ENCODE measurements around the gene OSTN. TPM values are rescaled to one million over a fixed set of nuclear protein-coding genes. Genes with fewer than 3 reads are reported as not detected.

The OSTN gene
- total and polyA plus RNA-seq, 8 donors, result 0.70 TPM; not detected in 7

DNA sequence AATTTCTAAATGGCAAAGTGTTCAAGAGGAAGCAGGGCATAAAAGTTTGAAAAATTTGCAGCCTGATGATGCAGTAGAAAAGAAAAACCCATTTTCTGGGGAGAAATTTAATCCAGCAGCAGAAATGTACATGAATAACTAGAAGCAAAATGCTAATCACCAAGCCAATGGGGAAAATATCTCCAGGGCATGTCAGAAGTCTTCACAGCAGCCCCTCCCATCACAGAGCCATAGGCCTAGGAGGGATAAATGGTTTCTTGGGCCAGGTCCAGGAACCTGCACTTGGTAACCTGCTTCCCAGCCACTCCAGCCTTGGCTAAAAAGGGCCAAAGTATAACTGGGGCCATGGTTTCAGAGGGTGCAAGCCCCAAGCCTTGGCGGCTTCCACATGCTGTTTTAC is 22.6 kb downstream of the OSTN start:
- FAIRE-seq, result no peak
- DNase-seq, result no peak
- Histone ChIP-seq H3K36me3 (no peaks in the 10 kb centered on the region), H3K9me3 (no peaks in the 10 kb centered on the region), H3K4me3 (no peak overlapping the region), H3K27me3 (peaks cover 0 to 5% (median 0%) of the 10 kb centered on the region in 4 donors), H3K27ac (no peak overlapping the region), H3K4me1 (no peaks in the 10 kb centered on the region)
- TF ChIP-seq, protein P1, sequence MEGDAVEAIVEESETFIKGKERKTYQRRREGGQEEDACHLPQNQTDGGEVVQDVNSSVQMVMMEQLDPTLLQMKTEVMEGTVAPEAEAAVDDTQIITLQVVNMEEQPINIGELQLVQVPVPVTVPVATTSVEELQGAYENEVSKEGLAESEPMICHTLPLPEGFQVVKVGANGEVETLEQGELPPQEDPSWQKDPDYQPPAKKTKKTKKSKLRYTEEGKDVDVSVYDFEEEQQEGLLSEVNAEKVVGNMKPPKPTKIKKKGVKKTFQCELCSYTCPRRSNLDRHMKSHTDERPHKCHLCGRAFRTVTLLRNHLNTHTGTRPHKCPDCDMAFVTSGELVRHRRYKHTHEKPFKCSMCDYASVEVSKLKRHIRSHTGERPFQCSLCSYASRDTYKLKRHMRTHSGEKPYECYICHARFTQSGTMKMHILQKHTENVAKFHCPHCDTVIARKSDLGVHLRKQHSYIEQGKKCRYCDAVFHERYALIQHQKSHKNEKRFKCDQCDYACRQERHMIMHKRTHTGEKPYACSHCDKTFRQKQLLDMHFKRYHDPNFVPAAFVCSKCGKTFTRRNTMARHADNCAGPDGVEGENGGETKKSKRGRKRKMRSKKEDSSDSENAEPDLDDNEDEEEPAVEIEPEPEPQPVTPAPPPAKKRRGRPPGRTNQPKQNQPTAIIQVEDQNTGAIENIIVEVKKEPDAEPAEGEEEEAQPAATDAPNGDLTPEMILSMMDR (IDR thresholded peaks at IDR 0.05), result no peak
- intact Hi-C loops (cut with DNase I), result no loop called here
- no peak for ATAC-seq
- 78 to 96% methylated on average over 1 of the region's 1 CpG for WGBS, 2 donors

DNA sequence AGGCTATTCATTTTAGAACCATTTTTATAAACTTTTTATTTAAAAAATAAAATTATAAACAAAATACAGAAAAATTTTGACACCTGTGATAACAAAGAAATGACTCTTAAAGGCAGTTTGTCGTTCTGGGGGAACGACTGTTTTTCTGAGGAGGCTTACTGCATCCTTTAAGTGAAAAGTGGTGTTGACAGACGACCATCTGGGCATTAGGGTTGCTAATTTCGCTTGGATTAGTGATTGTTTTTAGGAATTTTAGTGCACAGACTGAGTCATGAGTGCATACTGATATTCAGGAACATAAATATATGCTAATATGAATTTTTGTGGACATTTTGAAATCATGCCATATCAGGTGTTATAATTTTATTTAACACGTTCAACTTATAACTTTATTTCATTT is 28.5 kb downstream of the OSTN start:
- FAIRE-seq, result no peak
- Histone ChIP-seq H3K27me3 (peaks cover 0 to 5% (median 0%) of the 10 kb centered on the region in 4 donors), H3K4me3 (no peak overlapping the region), H3K9me3 (no peaks in the 10 kb centered on the region), H3K27ac (no peak overlapping the region), H3K36me3 (no peaks in the 10 kb centered on the region), H3K4me1 (no peaks in the 10 kb centered on the region)
- WGBS, 2 donors, result 42 to 45% methylated on average over 5 of the region's 5 CpGs
- intact Hi-C loops (cut with DNase I), result no loop called here
- TF ChIP-seq, protein P1 (IDR thresholded peaks at IDR 0.05), result no peak
- no peak for ATAC-seq
- no peak for DNase-seq

DNA sequence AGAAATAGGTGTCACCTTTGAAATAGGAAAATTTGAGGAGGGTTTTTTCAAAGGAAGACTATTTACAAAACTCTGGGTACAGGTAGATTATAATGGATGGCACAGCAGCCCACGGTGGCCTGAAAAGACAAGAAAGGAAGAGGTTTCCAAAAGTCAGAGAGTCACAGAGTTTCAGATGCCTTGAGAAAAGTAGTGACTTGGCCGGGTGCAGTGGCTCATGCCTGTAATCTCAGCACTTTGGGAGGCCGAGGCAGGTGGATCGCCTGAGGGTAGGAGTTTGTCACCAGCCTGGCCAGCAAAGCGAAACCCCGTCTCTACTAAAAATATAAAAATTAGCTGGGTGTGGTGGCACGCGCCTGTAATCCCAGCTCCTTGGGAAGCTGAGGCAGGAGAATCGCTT is 35.2 kb downstream of the OSTN start:
- H3K4me1 ChIP-seq, result no peaks in the 10 kb centered on the region
- 82 to 90% methylated on average over 9 of the region's 9 CpGs for WGBS, 2 donors
- no peak overlapping the region for H3K27ac ChIP-seq
- intact Hi-C loops (cut with DNase I), result no loop called here
- no peak for FAIRE-seq
- H3K9me3 ChIP-seq, result no peaks in the 10 kb centered on the region
- no peaks in the 10 kb centered on the region for H3K36me3 ChIP-seq
- DNase-seq, result no peak
- ATAC-seq, result no peak
- no peak overlapping the region for H3K4me3 ChIP-seq
- no peaks in the 10 kb centered on the region for H3K27me3 ChIP-seq
- TF ChIP-seq, protein P1 (IDR thresholded peaks at IDR 0.05), result no peak

DNA sequence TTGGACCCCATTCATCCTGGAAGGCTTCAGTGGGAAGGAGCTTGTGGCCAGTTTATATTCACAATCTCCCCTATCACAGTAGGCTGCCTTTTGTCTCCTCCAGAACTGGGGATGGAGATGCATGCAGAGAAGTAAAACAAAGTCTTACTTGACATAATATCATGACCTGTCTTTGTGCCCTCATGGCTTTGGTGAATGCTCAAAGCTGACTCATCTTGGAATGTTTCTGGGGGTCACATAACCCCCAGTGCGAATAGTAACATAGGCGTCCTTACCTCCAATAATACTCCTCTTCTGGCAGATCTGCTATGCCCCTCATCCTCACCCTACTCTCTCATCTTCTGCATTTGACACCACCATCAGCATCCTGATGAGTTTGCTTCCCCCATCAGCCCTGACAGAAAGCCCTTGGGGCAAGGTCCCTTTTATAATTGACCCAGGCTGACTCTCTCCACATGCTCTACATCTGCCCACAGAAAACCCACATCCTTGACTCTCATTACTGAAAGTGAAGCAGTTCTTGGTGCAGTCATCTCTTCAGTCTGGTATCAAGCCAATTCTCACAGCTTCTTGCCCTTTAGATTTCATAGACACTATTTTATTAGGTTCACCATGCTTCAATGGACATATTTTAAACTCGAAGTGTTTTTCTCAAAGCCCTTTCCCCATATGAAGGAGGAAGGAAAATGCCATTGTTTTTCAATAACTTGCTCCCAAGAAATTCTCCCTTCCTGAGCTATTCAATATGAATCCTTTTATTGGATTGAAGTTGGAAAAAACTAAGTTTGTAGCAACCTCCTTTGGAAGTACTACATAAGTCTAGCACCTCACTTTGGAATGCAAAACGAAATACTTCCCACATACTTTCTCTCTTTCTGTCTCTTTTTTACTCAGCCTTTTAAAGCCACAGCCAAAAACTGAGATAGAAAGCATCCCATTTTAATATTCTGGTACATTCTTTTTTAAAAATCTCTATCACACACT is 36.6 kb downstream of the OSTN start:
- no peaks in the 10 kb centered on the region for H3K4me1 ChIP-seq
- ATAC-seq (no peak), FAIRE-seq (no peak), DNase-seq (no peak)
- intact Hi-C loops (cut with DNase I), result no loop called here
- TF ChIP-seq, protein P1 (IDR thresholded peaks at IDR 0.05), result no peak
- no peak overlapping the region for H3K27ac ChIP-seq
- WGBS, 2 donors, result 63 to 64% methylated on average over 4 of the region's 4 CpGs
- H3K4me3 ChIP-seq, result no peak overlapping the region
- no peaks in the 10 kb centered on the region for H3K27me3 ChIP-seq
- no peaks in the 10 kb centered on the region for H3K9me3 ChIP-seq
- no peaks in the 10 kb centered on the region for H3K36me3 ChIP-seq

DNA sequence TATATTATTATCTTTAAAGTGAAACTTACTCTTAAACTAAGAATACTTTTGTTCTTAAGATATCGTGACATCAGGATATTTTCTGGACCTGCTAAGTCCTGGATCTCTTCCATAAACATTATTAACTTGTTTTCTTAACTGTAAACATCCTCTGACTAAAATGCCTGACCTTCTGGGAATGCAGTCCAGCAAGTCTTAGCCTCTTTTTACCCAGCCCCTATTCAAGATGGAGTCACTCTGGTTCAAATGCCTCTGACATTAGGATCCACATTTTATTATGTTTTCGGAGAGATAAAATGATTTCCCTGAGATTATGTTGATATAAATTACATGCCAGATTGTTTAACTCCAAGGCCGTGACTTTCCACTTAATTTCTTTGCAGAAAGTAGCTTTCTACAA is 37.6 kb downstream of the OSTN start:
- H3K4me3 ChIP-seq, result no peak overlapping the region
- H3K4me1 ChIP-seq, result no peaks in the 10 kb centered on the region
- H3K27ac ChIP-seq, result no peak overlapping the region
- H3K36me3 ChIP-seq, result no peaks in the 10 kb centered on the region
- no peak for ATAC-seq
- intact Hi-C loops (cut with DNase I), result no loop called here
- TF ChIP-seq, protein P1 (IDR thresholded peaks at IDR 0.05), result no peak
- 59 to 70% methylated on average over 3 of the region's 3 CpGs for WGBS, 2 donors
- DNase-seq, result no peak
- no peaks in the 10 kb centered on the region for H3K27me3 ChIP-seq
- no peaks in the 10 kb centered on the region for H3K9me3 ChIP-seq
- no peak for FAIRE-seq
